HG03175 (cell line): ENCODE results near the gene KAZALD1.

ENCODE experiments used
- ATAC-seq: cut with Tn5 transposase; IDR thresholded peaks from one replicate; pipeline ENCODE4 v1.9.1; 2021; ENCODE audit warnings: mild to moderate bottlenecking, moderate library complexity; ENCODE audit not compliant: unreplicated experiment

KAZALD1 gene

DNA sequence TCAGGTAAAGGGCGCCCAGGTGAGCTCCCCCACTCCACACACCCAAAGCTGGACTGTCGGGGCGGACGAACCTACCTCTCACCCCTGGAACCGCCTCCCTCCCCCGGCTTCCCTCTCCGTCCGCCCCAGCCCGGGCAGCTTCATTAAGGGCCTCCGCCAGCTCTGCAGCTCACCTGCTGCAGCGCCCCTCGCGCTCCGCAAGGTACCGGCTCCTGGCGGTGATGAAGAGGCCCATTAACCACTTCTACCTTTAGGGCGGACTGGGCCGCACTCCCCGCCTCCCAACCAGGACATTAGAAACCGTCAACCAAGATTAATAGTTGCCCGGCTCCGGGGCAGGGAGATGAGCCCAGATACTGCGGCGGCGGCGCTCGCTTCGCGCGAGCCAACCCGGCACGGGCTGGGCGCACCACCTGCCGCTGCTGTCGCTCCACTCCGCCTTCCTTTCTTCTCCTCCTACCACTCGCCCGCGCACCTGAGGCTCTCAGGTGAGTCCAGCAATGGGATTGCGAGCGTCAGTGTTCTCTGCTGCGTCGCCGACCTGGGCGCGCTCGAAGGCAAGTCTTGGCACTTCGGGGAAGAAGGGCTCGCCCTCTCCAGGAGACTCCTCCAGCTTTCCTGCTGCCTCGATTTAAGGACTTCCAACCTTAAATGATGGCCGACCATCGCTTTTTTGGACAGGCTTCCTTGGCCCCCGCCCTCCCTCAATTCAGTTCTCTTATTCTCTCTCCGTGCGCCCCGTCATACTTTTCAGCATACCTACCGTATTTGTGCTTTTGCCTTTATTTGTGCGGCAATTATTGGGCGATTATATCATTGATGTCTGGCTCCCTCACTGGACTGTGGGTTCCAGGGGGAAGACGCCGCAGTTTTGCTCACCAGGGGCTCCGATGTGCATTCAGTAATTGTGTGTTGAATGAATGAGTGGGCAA lies 13.6 kb upstream of the KAZALD1 start:
- no peak for ATAC-seq

DNA sequence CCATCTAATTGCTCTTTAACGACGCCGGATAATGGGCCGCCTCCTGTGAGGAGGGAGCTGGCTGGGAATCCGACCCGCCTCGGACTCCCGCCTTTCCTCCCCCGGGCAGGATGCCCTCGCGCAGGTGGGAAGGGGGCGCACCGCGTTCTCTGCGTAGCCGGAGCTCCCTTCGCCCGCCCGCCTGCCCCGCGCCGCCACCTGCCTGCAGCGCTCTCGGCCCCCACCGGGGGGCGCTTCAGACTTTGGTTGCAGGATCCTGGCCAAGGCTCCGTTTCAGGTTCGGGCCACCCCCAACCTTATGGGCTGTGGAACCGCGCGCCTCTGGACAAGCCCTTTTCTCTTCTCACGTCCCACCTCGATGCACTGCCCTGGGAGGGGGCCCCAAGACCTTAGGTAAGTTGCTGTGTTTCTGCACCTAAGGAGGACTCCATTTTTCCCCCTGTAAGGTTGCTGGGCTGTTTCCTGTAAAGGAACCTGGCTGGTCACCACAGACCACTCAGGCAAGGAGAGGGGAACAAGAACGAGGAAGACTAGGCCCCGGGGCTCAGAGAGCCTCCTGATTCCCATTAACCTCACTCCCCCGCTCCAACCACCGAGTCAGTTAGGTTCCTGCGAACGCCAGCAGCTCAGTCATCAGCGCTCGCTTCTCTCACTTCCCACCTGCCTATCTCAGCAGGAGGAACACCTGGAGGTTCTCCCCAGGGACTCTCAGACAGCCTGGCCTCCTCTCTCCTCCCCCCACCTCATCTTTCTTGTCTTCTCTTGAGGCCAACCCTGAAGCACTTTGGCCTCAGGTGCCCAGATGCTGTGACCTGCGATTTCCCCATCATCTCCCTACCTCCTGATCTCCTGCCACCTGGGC lies 11.3 kb upstream of the KAZALD1 start:
- ATAC-seq: peak; percentile 68

DNA sequence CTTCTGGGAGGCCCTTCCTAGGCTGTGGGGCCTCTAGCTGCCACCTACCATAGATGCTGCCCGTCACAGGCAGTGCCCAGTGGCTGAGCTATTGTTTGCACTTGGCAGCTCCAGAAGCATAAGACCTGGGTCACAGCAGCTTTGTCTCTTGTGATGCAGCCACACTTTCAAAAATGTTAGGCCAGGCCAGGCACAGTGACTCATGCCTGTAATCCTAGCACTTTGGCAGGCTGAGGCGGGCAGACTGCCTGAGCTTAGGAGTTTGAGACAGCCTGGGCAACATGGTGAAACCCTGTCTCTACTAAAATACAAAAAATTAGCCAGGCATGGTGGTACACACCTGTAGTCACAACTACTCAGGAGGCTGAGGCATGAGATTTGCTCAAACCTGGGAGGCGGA lies 9.5 kb upstream of the KAZALD1 start:
- ATAC-seq: no peak

DNA sequence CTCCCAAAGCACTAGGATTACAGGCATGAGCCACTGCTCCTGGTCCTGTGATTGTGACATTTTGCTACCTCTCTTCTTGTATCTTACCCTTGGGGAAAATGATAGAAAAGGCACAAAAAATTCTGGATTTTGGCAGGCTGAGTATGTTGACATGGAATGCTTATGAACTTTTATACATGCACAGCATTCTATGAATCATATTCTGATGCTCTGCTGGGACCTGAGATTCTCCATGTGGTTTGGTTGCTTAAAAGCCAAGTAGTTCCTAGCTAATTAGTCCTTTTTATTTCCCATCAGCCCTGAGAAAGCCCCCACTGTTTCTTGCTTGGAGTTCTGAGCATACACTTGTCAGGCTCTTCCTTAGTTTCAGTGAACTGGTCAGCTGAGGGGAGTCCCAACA lies 8.3 kb upstream of the KAZALD1 start:
- ATAC-seq: no peak

DNA sequence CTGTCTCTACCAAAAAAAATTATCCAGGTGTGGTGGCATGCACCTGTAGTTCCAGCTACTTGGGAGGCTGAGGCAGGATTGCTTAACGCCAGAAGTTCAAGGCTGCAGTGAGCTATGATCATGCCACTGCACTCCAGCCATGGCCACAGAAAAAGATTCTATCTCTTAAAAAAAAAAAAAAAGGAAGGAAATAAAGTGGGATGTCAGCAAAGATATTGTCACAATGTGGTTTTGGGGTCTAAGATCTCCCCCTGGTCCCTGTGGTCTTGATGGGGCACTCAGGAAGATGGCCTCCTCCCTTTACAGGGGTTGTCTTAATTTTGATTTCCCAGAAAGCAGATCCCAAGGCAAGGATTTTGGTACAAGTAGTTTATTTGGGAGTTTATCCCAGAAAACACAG lies 7.4 kb upstream of the KAZALD1 start:
- no peak for ATAC-seq

DNA sequence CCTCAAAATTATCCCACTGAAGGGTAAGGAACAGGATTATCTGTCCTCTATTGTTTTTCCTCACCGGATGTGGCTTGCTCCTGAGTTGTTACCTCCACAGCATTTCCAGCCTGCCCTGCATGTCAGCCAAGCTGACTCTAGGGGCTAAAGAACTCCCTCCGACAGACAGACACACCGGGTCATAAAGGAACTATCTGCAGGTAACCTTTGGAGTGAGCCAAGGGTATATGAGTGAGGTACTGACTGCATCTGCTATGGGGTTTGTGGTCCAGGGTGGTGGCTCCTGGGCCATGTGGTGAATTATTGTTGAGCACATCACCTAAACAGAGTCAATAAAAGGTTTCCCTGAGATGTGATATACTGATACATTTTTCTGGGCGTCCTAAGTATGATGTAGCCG lies 6.9 kb upstream of the KAZALD1 start:
- ATAC-seq: no peak

DNA sequence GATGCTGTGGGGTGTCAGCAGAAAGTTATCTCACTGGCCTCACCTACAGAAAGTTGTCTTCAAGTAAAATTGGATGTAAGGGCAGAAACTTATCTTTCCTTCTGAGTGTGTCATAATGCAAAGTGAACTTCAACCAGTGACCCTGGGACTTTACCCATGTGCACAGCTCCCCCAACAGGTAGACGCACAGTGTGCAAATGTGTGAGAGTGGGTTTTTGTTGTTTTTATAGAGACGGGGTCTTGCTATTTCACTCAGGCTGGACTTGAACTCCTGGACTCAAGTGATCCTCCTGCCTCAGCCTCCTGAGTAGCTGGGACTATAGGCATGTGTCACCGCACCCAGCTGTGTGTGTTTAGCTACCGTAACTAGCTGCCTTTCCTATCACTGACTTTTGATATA lies 6.4 kb upstream of the KAZALD1 start:
- ATAC-seq: no peak

DNA sequence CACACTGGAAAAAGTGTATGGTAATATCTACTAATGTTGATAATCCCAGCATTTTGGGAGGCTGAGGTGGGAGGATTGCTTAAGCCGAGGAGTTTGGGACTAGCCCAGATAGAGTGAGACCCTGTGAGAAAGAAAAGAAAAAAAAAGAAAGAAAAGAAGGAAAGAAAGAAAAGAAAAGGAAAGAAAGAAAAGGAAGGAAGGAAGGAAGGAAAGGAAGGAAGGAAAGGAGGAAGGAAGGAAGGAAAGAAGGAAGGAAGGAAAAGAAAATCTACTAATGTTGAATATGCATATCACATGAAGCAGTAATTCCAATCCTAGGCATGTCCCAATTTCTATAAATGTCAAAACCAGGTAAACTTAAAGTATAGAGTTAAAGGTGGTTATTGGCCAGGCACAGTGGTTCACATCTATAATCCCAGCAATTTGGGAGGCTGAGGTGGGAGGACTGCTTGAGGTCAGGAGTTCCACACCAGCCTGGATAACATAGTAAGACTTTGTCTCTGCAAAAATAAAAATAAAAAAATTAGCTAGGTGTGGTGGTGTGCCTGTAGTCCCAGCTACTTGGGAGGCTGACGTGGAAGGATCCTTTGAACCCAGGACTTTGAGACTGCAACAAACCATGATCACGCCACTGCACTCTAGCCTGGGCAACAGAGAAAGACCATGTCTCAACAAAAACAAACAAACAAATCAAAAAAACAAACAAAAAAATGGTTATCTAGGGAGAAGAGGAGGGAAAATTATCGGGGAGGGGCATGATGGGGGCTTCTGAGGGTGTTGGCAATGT lies 5.2 kb upstream of the KAZALD1 start:
- no peak for ATAC-seq

DNA sequence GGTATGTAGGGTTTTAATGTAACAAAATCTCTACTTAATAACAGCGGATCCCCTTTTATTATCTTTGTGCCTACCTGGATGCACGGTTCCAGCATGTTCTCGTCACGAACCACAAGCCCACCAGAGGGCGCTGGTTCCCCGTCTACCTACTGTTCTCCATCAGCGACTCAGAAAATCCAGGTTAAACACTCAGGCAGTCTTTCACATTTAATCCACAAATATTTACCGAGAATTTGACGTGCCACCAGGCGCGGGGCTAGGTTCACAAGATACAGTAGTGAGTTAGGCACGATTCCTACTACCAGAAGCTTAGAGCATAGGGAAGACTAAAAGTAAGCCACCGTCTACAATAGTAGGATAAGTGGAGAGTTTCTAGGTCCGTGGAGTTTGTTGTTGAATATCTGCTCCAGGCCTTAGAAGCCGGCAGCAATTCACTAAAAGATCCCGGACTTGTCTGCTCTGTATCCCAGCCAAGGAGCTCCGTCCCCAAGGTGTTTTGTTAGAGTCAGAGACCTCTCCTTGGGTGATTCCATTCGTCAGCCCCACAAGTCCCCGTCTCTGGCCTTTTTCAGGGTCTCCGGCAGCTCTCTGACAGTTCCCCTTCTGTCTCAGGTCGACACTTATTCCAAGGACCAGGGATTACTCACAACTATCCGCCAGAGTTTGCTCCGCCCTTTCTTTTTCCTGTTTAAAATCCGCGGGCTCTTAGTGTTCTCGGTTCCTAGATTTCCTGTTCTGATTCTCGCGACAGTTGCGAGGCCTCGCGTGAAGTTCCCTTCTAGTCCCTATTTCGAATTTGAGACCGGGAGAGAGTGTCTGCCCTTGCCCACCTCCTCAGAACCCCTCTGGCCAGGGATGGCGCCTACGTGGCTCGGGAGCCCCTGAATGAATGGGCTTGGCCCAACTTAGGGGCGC lies 1.5 kb upstream of the KAZALD1 start:
- peak; percentile 48 for ATAC-seq

DNA sequence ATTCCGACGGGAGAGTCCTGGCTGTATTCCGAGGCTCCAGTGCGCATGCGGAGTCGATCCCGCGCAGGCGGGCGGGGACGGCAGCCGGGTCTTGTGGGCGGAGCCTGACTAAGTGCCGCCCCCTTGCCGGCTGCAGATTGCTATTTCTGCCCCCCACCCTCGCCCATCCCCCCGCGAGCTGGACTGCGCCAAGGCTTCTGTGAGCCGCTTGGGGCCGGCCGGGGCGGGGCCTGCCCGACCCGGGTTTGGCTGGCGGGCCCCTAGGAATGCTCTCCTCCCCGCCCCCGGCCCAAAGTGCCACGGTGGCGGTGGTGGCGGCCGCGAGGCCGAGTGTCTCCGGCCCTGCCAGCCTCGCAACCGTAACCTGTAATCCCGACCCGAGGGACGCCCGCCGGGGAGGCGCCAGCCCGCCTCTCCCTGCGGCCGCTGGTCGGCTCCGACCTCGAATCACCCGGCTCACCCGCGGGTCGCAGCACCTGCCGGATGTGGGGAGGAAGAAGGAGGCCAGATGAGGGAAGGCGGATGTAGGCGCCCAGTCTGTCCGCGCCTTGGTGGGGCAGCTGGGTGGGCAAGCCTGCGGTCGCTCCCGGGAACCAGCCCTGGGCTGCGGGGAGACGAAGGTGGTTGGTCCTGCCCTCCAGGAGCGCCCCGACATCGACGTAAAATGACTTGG lies 702 bp upstream of the KAZALD1 start:
- peak; percentile 59 for ATAC-seq

DNA sequence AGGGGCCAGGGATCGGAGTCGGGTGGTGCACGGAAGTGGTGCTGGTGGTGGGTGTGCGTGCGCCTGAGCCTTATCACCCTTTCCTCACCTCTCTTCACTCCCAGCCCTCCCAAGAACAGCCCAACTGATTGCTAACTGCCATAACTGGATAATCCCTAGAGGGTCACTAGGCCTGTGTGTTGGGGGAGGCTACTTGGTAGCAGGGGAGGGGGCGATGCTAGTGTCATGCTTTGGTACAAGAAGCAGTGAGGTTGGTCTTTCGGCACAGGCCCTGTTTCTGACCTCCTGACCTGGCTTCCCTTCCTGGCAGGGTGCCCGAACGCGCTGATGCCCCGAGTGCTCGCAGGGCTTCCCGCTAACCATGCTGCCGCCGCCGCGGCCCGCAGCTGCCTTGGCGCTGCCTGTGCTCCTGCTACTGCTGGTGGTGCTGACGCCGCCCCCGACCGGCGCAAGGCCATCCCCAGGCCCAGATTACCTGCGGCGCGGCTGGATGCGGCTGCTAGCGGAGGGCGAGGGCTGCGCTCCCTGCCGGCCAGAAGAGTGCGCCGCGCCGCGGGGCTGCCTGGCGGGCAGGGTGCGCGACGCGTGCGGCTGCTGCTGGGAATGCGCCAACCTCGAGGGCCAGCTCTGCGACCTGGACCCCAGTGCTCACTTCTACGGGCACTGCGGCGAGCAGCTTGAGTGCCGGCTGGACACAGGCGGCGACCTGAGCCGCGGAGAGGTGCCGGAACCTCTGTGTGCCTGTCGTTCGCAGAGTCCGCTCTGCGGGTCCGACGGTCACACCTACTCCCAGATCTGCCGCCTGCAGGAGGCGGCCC lies 652 bp downstream of the KAZALD1 start:
- peak; percentile 27 for ATAC-seq

DNA sequence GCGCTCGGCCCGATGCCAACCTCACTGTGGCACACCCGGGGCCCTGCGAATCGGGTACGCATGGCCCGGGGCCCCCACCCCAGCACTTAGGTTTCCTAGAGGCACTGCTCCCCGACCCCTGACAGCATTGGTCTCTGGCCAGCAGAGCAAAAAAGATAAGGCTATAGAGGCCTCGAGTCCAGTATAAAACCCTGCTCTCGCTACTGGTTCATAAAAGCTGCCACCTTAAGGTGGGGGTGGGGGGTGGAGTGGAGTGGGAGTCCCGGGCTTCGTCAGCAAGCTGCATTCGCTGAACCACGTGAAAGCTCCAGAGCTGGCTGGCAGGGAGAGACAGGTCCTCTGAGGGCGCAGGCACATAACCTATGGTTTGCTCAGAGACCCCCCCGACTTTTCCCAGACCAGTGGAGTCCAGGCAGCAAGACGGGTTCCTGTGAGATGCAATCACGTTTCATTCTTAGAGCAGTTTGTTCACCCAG lies 1.3 kb downstream of the KAZALD1 start:
- ATAC-seq: no peak

DNA sequence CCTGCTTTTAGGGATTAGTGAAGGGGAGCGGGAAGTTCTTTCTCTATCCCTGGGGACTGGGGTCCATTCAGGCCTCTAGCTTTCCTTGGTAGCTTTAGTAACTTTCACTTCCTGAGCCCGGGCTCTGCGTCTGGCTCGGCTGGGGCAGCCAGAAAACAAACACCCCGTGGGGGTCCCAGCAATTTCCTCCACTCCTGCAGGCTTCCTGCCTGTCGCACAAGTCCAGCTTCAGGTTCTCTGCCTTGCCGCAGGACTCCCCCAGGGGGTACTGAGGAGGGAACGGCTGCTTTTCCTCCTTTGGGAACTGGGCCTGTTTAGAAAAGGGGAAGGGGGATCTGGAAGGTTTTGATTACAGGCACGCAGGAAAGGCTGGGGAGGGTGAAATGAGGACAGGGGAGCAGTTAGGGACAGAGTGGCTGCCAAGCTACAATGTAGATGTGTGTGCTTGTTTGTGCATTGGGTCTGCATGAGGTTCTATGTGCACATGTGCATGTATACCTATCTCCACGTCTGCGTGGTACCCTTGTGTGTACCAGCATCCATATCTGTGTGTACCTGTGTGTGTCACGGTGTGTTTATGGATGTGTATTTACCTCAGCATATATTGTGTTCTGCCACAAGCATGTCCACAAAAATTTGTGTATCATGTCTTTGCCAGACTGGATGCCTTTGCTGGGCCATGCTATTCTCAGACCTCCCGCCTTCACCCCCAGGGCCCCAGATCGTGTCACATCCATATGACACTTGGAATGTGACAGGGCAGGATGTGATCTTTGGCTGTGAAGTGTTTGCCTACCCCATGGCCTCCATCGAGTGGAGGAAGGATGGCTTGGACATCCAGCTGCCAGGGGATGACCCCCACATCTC lies 2.0 kb downstream of the KAZALD1 start:
- ATAC-seq: no peak

DNA sequence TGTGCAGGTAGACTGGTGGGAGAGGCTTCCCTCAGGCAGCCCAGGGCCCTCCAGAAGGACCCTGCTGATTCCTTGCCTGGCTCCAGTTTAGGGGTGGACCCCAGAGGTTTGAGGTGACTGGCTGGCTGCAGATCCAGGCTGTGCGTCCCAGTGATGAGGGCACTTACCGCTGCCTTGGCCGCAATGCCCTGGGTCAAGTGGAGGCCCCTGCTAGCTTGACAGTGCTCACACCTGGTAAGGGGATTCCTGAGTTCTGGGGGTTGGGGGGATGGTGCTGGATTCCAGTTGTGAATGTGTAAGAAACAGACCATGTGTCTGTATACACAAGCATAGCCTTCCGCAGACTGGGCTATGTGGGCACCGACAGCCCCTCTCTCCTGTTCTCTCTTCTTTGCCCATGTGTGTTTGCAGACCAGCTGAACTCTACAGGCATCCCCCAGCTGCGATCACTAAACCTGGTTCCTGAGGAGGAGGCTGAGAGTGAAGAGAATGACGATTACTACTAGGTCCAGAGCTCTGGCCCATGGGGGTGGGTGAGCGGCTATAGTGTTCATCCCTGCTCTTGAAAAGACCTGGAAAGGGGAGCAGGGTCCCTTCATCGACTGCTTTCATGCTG lies 2.7 kb downstream of the KAZALD1 start:
- ATAC-seq: no peak

DNA sequence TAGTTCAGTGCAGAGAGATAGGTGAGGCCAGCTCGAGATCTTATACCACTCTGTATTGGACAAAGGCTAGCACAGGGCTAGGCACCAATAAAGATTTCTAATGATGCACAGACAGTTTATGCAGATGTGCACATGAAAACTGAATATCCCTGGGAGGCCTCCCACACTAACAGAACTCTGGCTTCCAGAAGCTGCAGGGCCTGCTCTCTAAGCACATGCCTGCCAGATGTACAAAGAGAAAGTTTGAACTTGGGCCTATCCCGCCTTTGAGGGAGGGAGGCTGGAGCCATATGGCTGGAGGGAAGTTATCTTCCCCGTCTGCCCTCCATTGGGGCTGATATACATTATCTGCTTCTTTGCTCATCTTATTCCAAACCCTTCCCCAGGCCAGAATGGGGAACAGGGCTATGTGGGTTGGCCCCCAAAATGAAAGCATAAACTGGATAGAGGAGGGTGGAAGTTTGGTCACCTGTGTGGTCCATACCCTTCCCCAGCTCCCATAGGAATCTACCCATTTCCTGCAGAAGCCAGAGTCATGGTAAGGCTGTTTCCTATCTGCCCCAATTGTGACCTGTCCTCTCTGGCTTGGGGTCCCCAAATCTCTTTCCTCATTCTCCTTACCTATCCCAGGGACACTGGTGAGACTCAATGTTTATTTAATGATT lies 3.8 kb downstream of the KAZALD1 start:
- ATAC-seq: no peak

DNA sequence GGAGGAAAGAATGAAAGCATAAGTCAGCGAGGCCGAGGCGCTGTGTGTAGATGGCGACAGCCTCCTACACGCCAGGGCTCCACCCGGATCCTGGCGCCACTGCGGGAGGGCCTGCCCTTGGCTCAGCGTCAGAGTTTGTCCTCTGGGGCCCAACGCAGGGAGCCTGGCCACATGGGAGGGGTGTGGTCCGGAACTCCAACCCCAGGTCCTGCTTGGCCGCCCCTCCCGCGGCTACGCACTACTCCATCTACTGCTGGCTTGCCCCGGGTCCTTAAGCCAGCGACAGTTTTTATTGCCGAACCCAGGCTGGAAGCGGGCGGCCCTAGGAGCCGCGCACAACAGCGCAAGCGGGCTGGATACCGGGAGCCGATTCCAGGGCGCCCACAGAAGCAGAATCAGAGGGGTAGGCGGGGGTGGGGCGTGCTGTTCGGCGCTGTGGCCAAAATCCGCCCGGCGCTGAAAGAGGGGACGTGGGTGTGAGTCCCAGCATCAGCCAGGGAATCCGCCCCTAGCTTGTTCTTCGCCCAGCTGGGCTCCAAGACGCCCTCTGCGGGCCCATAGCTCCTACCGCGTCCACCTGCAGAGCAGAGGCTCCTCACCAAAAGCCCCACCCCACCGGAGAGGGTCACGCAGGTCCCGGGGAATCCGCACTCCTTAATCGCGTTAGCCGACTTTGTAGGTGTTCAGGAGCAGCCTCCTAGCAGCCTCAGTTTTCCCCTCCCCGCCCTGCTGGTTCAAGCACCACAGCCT lies 4.5 kb downstream of the KAZALD1 start:
- no peak for ATAC-seq
